B cell (primary cell): ENCODE measurements around the gene BNC2. TPM values are rescaled to one million over a fixed set of nuclear protein-coding genes. Genes with fewer than 3 reads are reported as not detected.

ENCODE experiments used
- ATAC-seq: fragments of 200-7000 bp; cut with Tn5 transposase; one replicate; pipeline ENCODE4 v1.10.0; 2021; ENCODE audit warnings: low read depth, mild to moderate bottlenecking, moderate number of reproducible peaks, moderate library complexity
- CTCF ChIA-PET: fragments of 350-600 bp; sonication (Branson Sonifier 250); formaldehyde crosslinking; loops from one replicate; lab custom pipeline; 2021; ENCODE audit warnings: antibody characterized with exemption, inconsistent platforms; lab: Charles Lee
- POLR2A ChIA-PET: fragments of 350-600 bp; sonication (Branson Sonifier 250); formaldehyde crosslinking; loops from one replicate; lab custom pipeline; 2021; ENCODE audit warnings: antibody characterized with exemption; lab: Charles Lee
- DNase-seq: peaks from one replicate; pipeline ENCODE4 v3.0.0; 2013
- H2AFZ ChIP-seq: 2 replicates; pipeline ENCODE4 v1.6.1; 2012; ENCODE audit warnings: mild to moderate bottlenecking, low read depth, low read length; ENCODE audit not compliant: insufficient read depth, poor library complexity, severe bottlenecking
- H3K27ac ChIP-seq, 2 donors: 1 replicate in 1 of 2; 2 replicates in 1 of 2; pipeline ENCODE4 v1.5.1; 2012 to 2013; ENCODE audit warnings: low read length in 2 of 2, mild to moderate bottlenecking in 2 of 2, moderate library complexity in 1 of 2
- H3K27me3 ChIP-seq, 4 experiments: fragments of 200-600 bp in 1 of 4; sonication (generic) in 1 of 4; replicated peaks in 1 of 4; 1 replicate in 2 of 4; 2 replicates in 2 of 4; pipeline versions ENCODE4 v1.6.1 to v1.7.0; 2013 to 2016; ENCODE audit warnings: low read length in 3 of 4, mild to moderate bottlenecking in 2 of 4, mixed read lengths in 1 of 4, moderate library complexity in 1 of 4; ENCODE audit not compliant: insufficient read depth in 4 of 4, control insufficient read depth in 3 of 4; ENCODE audit errors: control extremely low read depth in 1 of 4
- H3K36me3 ChIP-seq, 2 experiments: replicated peaks in 1 of 2; 1 replicate in 1 of 2; 2 replicates in 1 of 2; pipeline versions ENCODE4 v1.6.1 to v1.7.1; 2013; ENCODE audit warnings: low read length in 1 of 2; ENCODE audit not compliant: insufficient read depth in 2 of 2, control insufficient read depth in 1 of 2; ENCODE audit errors: control extremely low read depth in 1 of 2, extremely low read depth in 1 of 2
- H3K4me1 ChIP-seq, 2 donors: fragments of 200-600 bp in 1 of 2; sonication (generic) in 1 of 2; 1 replicate in 1 of 2; 2 replicates in 1 of 2; pipeline versions ENCODE4 v1.5.1 to v1.6.1; 2013 to 2017; ENCODE audit warnings: low read length in 2 of 2; ENCODE audit not compliant: control insufficient read depth in 2 of 2, insufficient read depth in 2 of 2
- H3K4me2 ChIP-seq: replicated peaks from 2 replicates; pipeline ENCODE3; 2012; ENCODE audit warnings: mild to moderate bottlenecking, low read depth, low read length; ENCODE audit not compliant: poor library complexity, severe bottlenecking
- H3K4me3 ChIP-seq, 5 experiments: fragments of 200-600 bp in 1 of 5; sonication (generic) in 1 of 5; 1 replicate in 3 of 5; 2 replicates in 2 of 5; pipeline versions ENCODE4 v1.5.1 to v1.7.0; 2011 to 2016; ENCODE audit warnings: low read length in 4 of 5, mild to moderate bottlenecking in 4 of 5, low read depth in 2 of 5, control low read depth in 1 of 5, moderate library complexity in 1 of 5; ENCODE audit not compliant: insufficient read depth in 1 of 5; ENCODE audit errors: control extremely low read depth in 1 of 5, extremely low read depth in 1 of 5
- H3K79me2 ChIP-seq: fragments of 200-600 bp; sonication (generic); one replicate; pipeline ENCODE4 v1.6.0; 2016; ENCODE audit warnings: low read length; ENCODE audit not compliant: control insufficient read depth, insufficient read depth
- H3K9ac ChIP-seq: fragments of 200-600 bp; sonication (generic); 2 replicates; pipeline ENCODE4 v1.6.1; 2017; ENCODE audit warnings: mild to moderate bottlenecking, low read length, moderate library complexity
- H3K9me3 ChIP-seq, 3 donors: one replicate each; pipeline versions ENCODE4 v1.6.1 to v1.7.1; 2013; ENCODE audit warnings: low read length in 2 of 3; ENCODE audit not compliant: control insufficient read depth in 2 of 3, insufficient read depth in 1 of 3; ENCODE audit errors: control extremely low read depth in 1 of 3
- H4K20me1 ChIP-seq: 2 replicates; pipeline ENCODE4 v1.6.0; 2012; ENCODE audit warnings: mild to moderate bottlenecking, low read length; ENCODE audit not compliant: insufficient read depth, control insufficient read depth, poor library complexity, severe bottlenecking
- H3K27ac Mint-ChIP-seq: one replicate; pipeline ENCODE4 v1.8.0; 2021; ENCODE audit warnings: mixed read lengths
- H3K27me3 Mint-ChIP-seq: one replicate; pipeline ENCODE4 v1.8.0; 2021; ENCODE audit warnings: mixed read lengths
- H3K4me1 Mint-ChIP-seq: one replicate; pipeline ENCODE4 v1.8.0; 2021; ENCODE audit warnings: mixed read lengths
- H3K4me3 Mint-ChIP-seq: one replicate; pipeline ENCODE4 v1.8.0; 2021; ENCODE audit warnings: mixed read lengths
- H3K9me3 Mint-ChIP-seq: one replicate; pipeline ENCODE4 v1.8.0; 2022; ENCODE audit warnings: mixed read lengths; ENCODE audit not compliant: insufficient read depth
- CTCF ChIP-seq: fragments of 200-600 bp; IDR thresholded peaks from one replicate; pipeline ENCODE4 v1.8.0; 2022; ENCODE audit warnings: antibody characterized with exemption, mild to moderate bottlenecking
- EZH2 ChIP-seq: IDR thresholded peaks from 2 replicates; pipeline ENCODE4 v1.6.1; 2012; ENCODE audit warnings: borderline replicate concordance, low read depth, mild to moderate bottlenecking, moderate library complexity, low read length; ENCODE audit not compliant: insufficient read depth, poor library complexity, severe bottlenecking
- WGBS: methylation state at CpG from one replicate; pipeline ENCODE4 v1.1.5; 2013; ENCODE audit warnings: missing lambda C conversion rate; ENCODE audit not compliant: insufficient coverage; 5-methylcytosine and 5-hydroxymethylcytosine counted together
- intact Hi-C: fragments of 100-400 bp; cut with micrococcal nuclease; formaldehyde crosslinking; loops from one replicate; pipeline ENCODE4 v1.10.0; 2022
- polyA plus RNA-seq: library from polyadenylated mRNA; depleted of rRNA; stranded (reverse); fragments of >200 nt; gene quantifications from 2 replicates; pipeline ENCODE4 v1.2.3, GENCODE V29; 2012
- total RNA-seq, 2 donors: library from RNA; stranded (reverse); fragments of 120-200 nt in 1 of 2; gene quantifications; 1 replicate in 1 of 2; 2 replicates in 1 of 2; pipeline versions ENCODE4 v1.2.3 to v1.2.4, GENCODE V29; 2013 to 2022

BNC2 gene
- total and polyA plus RNA-seq, 2 donors (not counting 1 experiment from before 2014, with no cell fraction given): 0.01 TPM; not detected in 1

DNA sequence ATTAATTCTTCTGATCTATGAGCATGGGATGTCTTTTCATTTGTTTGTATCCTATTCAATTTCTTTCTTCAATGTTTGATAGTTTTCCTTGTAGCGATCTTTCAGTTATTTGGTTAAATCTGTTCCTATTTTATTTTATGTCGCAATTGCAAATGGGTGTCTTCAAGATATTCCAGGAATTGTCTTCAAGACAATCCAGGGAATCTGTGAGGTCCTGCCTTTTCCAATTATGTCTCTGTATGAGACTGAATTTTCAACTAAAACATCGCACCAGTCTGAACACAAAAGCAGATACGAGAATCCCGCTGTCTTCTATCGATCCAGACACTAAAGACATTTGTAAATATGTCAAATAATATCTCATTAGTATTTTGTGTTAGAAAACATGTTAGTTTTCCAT, 485.5 kb downstream of the BNC2 start:
- H4K20me1 ChIP-seq: no peaks in the 10 kb centered on the region
- intact Hi-C loops: no loop called here
- POLR2A ChIA-PET: no interaction called here

DNA sequence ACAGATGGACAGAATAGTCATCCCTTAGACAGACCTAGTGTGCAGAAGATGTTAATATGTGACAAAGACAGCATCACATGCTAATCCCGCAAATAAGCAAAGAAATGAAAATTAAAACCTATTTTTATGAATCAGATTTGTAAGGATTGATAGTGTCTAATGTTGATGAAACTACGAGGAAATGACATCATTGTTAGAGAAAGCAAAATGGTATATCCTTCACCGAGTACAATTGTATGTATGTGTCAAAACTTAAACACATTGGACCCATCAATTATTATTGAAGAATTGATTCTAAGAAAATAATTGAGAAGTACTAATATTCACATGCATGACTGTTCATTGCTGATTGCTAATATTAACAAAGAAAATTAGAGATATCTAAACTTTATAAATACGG, 493.2 kb downstream of the BNC2 start:
- Histone ChIP-seq H3K4me2 (no peak overlapping the region), H3K9me3 (no peaks in the 10 kb centered on the region), H3K27ac (no peak overlapping the region), H3K36me3 (no peaks in the 10 kb centered on the region), H3K4me1 (no peaks in the 10 kb centered on the region), H3K4me3 (no peak overlapping the region), H3K9ac (no peak overlapping the region), H3K79me2 (no peaks in the 10 kb centered on the region), H2AFZ (no peak overlapping the region), H3K27me3 (no peaks in the 10 kb centered on the region), H4K20me1 (no peaks in the 10 kb centered on the region)
- intact Hi-C loops: no loop called here
- H3K4me3 Mint-ChIP-seq: no peak overlapping the region
- ATAC-seq: no peak
- POLR2A ChIA-PET: no interaction called here
- H3K27ac Mint-ChIP-seq: no peak overlapping the region
- H3K4me1 Mint-ChIP-seq: no peaks in the 10 kb centered on the region
- no CpG with 5 or more reads among the region's 4 CpGs for WGBS
- no peaks in the 10 kb centered on the region for H3K27me3 Mint-ChIP-seq
- TF ChIP-seq EZH2: no peak
- TF ChIP-seq CTCF: no peak
- H3K9me3 Mint-ChIP-seq: peaks cover 6% of the 10 kb centered on the region
- CTCF ChIA-PET: no interaction called here
- no peak for DNase-seq

More for the DNA sequence above, 485.5 kb downstream of the BNC2 start:
- Histone ChIP-seq H3K27me3 (no peaks in the 10 kb centered on the region), H2AFZ (no peak overlapping the region), H3K9ac (no peak overlapping the region), H3K4me1 (no peaks in the 10 kb centered on the region), H3K4me3 (no peak overlapping the region), H3K27ac (no peak overlapping the region), H3K79me2 (no peaks in the 10 kb centered on the region), H3K36me3 (no peaks in the 10 kb centered on the region), H3K4me2 (no peak overlapping the region), H3K9me3 (peaks cover 0 to 8% (median 3%) of the 10 kb centered on the region in 3 donors)
- Mint-ChIP-seq H3K4me1 (no peaks in the 10 kb centered on the region), H3K27me3 (no peaks in the 10 kb centered on the region), H3K9me3 (no peaks in the 10 kb centered on the region), H3K27ac (no peak overlapping the region), H3K4me3 (no peak overlapping the region)
- CTCF ChIA-PET: no interaction called here
- no CpG with 5 or more reads among the region's 6 CpGs for WGBS
- no peak for ATAC-seq
- TF ChIP-seq EZH2: no peak
- TF ChIP-seq CTCF: no peak
- no peak for DNase-seq
